HG03575 (cell line): ENCODE measurements around the gene NUP133.
"Not testable (repeated sequence)": the region's sequence is repeated elsewhere in the genome, so short reads cannot be mapped to it uniquely, and the experiment has no call there.

Experiments used
- ATAC-seq: cut with Tn5 transposase; IDR thresholded peaks from one replicate; pipeline ENCODE4 v1.9.1; 2021; ENCODE audit not compliant: unreplicated experiment, insufficient number of reproducible peaks, low FRiP score; ENCODE audit errors: extremely low read depth

The NUP133 gene

DNA sequence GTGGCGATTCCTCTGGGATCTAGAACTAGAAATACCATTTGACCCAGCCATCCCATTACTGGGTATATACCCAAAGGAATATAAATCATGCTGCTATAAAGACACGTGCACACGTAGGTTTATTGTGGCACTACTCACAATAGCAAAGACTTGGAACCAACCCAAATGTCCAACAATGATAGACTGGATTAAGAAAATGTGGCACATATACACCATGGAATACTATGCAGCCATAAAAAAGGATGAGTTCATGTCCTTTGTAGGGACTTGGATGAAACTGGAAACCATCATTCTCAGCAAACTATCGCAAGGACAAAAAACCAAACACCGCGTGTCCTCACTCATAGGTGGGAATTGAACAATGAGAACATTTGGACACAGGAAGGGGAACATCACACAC lies 3.5 kb upstream of the NUP133 start:
- ATAC-seq = not testable (repeated sequence)

DNA sequence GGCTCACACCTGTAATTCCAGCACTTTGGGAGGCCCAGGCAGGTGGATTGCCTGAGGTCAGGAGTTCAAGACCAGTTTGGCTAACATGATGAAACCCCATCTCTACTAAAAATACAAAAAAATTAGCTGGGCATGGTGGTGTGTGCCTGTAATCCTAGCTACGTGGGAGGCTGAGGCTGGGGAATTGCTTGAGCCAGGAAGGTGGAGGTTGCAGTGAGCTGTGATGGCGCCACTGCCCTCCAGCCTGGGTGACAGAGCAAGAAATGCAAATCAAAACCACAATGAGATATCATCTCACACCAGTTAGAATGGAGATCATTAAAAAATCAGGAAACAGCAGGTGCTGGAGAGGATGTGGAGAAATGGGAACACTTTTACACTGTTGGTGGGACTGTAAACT lies 3.1 kb upstream of the NUP133 start:
- not testable (repeated sequence) for ATAC-seq

DNA sequence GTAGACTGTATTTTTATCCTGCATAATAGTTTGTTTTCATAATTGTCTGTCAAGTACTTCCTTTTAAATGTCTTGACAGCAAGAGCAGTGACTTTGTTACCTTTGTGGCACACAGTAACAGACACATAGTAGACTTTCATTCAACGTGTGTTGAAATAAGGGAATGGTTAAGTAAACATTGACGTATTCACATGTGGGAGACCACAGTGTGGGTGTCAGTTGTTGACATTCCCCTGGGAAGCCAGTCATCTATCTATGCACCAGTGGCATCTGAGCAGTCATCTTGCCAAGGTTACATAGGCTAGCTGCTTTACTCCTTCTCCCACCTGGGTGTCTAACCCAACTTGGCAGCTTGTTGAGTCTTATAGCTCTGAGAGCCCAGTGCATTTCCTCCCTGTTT lies 1.4 kb upstream of the NUP133 start:
- no peak for ATAC-seq

DNA sequence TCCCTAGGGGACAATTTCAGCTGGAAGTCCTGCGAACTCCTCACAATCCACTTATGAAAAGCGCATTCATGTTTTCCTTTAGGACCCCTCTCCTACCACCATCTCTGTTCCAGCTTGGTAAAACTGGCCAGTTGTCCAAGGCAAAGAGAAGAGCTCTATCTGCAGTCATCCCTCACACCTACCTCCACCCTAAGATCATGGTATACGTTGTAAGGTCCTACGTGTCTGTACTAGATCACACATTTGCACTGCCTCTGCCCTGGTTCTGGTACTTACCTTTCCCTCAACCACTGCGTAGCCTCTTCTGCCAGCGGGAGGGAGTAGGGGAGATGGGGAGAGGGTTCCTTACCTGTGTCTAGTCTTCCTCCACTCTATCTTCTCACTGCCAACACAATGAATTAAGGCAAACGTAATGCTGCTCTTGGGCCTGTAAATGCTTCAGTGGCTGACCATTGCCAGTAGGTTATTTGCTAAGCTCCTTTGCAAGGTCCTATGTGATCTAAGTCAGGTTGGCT lies 739 bp upstream of the NUP133 start:
- ATAC-seq = no peak

DNA sequence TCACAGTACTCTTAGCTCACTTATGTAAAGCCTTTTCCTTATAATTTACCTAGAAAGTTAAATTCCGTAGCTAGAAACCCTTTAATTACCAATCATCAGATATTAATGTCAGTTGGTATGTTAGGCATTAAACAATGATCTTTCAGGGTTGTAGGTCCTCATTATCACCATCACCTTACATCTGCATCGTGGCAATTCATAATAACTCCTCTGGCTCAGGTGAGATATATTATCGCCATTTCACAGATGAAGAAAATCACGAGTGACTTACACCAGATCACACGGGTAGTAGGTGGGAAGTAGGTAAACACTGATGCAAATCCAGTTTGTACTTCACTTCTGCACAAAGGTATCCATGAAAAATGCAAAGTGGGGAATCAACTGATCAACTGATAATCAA lies 639 bp downstream of the NUP133 start:
- no peak for ATAC-seq

DNA sequence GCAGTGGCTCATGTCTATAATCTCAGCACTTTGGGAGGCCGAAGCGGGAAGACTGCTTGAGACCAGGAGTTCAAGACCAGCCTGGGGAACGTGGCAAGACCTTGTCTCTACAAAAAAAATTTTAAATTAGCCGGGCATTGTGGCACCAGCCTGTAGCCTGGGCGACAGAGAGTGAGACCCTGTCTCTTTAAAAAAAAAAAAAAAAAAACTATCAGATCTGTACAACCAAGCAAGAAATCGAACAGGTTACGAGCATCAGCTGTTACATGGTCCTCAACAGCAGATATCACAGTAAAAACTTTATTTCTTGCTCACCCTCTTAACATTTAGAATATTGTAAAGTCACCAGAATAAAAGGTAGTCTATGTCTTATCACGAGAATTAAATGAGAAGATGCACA lies 1.5 kb downstream of the NUP133 start:
- no peak for ATAC-seq

DNA sequence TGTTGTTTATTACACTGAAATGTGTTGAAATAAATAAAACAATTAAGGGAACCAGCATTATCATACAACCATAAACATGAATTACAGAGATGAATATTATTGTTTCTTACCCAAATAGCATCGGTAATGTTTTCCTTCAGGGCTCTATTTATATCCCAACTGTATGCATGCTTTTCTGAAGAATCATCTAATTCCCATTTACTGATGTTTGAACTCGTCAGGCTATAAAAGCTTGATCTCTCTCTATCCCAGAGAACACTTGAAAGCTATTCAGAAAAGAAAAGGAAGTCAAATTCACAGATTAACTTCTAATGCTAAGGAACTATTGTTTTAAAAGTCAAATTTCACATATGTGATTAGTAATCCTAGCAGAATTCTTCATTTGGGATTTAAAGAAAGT lies 12.4 kb downstream of the NUP133 start:
- ATAC-seq = no peak

DNA sequence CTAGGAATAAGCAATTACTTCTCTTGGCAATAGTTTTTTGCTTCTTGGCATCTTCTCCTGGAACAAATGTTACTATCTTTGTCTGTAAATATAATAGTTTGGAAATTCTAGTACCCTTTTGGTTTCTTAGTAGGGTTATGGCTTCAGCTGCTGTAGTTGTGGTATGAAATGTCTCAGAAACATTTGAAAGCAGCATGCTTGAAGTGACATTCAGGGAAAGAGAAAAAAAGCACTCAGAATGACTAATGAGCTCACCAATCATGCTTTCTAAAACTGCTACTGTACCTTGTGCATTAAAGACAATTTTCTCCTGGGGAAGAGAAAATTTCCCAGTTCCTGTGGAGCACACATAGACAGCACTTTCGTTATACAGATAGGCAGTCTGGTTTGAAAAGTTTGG lies 21.0 kb downstream of the NUP133 start:
- no peak for ATAC-seq

DNA sequence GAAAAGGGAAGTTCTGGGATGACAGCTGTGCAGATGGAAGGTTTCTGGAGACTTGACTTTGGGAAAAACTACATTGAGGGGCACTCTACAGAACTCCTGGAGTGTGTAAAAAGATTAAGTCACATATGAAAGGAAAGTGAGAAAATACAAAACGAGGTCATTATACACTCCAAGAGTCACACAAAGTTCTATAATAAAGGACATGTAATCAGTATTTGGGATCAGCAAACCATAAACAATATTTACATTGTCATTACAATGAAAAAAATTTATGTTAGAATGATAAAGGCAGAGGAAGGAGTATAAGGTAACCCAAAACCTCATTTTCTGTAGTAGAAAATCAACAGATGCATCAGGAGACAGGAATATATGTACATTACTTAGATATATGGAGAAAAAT lies 22.8 kb downstream of the NUP133 start:
- no peak for ATAC-seq

DNA sequence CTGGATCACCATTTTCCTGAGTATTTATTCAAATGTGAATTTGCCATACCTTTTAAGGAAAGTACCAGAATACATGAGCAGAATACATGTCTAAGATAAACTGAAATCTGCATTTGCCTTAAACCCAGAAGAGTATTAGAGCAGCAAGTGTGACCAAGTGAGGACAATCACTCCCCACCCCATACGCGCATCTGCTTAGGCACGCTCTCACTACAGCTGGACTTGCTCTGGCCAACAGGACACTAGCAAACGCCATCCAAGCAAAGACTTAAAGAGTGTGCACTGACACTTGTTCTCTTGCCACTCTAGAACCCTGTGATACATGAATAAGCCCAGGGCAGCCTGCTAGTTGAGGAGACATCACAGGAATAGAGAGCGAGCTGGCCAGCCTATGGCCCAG lies 25.6 kb downstream of the NUP133 start:
- no peak for ATAC-seq

DNA sequence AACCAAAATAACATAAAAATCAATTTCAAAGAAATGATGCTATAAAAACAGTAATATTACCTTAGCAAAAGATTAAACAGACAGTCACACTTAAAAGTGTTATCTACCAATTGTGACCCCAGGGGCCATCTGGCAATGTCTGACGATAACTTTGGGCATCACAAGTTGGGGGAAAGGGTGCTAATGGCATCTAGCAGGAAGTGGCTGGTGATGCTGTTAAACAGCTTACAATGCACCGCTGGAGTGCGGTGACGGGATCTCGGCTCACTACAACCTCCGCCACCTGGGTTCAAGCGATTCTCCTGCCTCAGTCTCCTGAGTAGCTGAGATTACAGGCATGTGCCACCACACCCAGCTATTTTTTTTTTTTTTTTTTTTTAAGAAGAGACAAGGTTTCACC lies 27.6 kb downstream of the NUP133 start:
- no peak for ATAC-seq

DNA sequence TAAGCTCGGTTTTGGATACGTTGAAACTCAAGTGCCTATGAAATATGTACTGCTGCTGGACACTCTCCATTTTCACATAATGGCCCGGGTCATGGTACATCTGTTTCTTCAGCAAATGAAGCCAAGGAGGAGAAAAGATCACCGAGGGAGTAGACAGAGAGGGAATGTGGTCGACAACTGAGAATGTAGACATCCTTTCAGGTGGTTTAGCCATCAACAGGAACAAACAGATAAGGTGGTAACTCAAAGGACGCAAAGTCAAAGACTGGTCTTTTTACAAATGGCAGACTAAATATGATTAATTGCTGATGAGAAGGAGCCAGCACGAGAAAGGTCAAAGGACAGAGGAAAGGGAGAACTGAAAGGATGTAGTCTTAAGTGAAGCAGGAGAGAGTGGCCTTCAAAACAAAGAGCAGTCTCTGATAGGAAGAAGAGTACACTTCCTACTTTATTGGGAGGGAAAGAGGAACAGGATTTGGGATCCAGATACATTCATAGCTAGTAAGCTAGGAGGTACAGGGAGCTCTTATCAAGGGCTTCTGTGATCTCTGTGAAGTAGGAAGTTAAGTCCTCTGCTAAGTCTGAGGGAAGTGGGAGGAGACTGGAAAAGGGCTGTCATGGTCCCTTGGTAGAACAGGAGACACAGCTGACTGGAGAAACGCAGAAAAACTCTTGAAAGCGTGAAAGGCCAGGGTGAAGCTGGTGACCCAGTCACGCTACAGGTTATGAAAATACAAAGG lies 28.3 kb downstream of the NUP133 start:
- ATAC-seq = peak; percentile 55

DNA sequence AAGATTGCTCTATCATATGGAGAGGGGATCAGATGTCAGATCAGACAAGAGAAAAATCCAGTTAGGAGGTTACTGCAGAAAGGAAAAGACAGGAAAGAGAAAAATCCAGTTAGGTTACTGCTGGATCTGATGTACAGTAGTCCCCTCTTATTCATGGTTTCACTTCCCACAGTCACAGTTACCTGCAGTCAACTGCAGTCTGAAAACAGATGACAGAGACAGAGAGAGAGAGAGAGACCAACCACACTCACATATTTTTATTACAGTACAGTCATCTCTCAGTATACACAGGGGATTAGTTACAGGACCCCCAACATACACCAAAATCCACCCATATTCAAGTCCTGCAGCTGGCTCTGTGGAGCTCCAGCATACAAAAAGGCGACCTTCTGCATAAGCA lies 29.3 kb downstream of the NUP133 start:
- peak; percentile 56 for ATAC-seq

DNA sequence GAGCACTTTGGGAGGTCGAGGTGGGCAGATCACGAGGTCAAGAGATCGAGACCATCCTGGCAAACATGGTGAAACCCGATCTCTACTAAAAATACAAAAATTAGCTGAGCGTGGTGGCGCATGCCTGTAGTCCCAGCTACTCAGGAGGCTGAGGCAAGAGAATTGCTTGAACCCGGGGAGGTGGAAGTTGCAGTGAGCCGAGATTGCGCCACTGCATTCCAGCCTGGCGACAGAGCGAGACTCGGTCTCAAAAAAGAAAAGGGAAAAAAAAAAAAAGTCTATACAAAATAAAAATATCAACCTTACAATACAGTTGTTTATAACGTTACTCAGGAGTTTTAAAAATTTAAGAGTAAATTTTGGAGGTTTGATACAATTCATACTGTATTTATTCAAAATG lies 32.3 kb downstream of the NUP133 start:
- ATAC-seq = not testable (repeated sequence)

DNA sequence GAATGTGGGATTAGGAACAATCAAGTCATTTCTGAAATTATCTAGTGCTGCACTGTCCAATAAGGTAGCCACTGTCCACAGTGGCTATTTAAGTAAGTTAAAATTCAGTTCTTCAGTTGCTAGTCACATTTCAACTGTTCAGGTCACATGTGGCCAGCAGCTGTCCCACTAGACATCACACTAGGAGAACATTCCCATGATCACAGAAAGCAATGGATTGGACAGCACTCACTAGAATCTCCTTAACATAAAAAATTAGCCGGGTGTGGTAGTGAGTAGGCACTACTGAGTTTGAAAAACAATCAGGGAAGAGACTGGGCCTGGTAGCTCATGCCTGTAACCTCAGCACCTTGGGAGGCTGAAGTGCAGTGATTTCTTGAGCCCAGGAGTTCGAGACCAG lies 33.6 kb downstream of the NUP133 start:
- ATAC-seq = no peak

DNA sequence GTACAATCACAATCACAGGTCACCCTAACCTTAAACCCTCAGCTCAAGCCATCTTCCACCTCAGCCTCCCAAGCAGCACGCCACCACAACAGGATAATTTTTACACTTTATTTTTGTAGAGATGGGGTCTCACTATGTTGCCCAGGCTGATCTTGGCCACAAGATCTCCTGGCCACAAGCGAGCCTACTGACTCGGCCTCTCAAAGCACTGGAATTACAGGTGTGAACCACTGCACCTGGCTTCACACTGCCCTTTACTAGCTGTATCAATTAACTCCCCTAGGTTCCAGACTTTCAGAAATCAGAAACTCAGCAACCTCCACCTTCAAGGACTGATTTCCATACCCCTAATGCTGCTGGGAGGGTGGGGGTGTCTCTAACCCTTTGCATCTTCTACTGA lies 37.0 kb downstream of the NUP133 start:
- no peak for ATAC-seq

DNA sequence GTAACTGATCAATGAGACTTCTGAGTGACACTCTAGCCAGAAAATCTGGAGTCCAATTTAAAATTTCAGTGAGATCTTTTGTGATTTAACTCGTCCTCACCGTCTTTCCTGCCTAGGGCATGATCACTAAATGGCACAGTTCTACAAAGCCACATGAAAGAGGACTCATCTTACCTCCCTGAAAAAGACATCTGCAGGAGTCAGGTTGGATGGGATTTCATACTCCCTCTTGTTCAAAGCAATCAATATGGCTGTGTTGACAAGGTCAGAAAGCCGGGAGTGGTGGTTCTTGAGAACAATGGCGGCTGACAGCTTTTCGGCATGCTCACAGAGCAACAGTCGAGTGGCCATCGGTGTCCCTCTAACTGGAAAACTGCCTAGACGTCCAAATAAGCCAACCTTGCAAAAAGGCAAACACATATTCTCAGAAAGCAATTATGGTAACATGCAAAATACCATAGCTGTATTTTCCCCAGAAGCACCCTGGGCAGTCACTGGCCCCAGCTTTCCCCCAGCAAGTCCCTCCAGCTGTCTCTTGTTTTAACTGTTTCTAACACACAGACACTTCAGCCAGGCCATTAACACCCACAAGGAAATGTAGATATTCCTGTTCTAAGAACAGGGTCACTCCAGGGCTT lies 37.6 kb downstream of the NUP133 start:
- no peak for ATAC-seq

DNA sequence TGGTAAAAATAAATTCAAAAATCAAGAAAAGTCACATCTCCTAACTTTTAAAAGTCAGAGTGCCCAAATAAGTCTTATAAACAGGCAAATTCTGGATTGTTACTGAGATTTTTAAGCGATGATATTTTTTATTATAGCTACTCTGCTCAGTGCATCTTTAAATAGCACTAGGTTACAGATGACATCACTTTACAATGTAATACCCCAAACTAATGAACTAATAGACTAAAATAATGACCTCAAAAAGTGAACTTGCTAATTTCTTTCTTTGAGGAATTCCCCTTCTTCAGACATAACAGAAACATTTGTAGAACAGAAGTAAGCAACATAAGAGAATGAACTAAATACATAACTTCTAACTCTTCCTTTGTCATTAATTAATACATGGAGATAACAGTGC lies 41.3 kb downstream of the NUP133 start:
- ATAC-seq = no peak

DNA sequence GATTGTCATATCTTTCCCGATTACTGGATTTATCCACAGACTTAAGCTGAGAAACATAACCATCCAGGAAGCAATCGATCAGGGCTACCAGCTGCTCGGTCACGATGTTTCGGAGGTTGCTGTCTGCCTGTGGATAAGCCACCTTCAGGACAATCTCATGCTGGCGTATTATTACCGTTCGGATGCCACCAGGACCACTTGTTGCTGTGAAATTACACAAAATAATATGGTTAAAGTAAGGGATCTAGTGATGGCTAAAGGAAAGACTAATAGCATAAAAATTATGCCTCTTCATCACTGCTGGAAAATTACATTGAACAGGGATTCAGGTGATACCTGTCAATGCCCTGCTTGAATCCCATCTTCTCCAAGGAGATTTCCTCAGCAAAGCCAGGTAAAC lies 43.5 kb downstream of the NUP133 start:
- ATAC-seq = no peak

DNA sequence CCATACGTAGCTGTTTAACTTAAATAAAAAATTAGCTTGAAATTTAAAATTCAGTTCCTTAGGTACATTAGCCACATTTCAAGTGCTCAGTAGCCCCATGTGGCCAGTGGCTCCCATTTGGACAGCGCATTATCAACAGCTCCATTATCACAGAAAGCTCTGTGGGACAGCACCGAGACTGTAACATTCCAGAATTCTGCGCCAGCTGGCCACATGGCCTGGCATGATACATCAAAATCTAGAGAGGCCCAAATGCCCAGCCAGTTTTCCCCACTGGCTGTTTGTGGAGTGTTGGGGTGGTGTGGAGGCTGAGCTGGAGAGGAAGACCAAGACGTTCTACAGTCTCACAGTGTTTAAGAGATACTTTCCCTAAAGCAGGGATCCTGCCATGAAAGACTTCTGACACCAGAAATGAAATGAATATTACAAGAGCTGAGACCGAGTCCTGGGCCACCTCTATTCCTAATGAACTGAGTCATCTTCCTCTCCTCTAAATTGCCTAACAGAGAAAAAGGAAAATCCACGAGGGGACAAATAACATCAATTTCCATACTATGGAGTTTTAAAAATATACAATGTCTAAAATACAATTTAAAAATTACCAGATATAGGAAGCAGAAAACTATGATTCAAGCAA lies 47.0 kb downstream of the NUP133 start:
- no peak for ATAC-seq
